ENCODE data around the gene NPC1. TPM values are rescaled to one million over a fixed set of nuclear protein-coding genes. Genes with fewer than 3 reads are reported as not detected.
"Not testable (repeated sequence)": the region's sequence is repeated elsewhere in the genome, so short reads cannot be mapped to it uniquely, and the experiment has no call there.

NPC1 gene
- total RNA-seq, 1 donor from 2014 or later: 44.8 TPM

- Mint-ChIP-seq H3K27me3 (ENCODE audit: unreplicated experiment) (no peaks in the 10 kb centered on the region), H3K4me3 (ENCODE audit: unreplicated experiment) (no peak overlapping the region)
These were observed 87.4 kb downstream of the NPC1 start for GRCh38 chr18:23498877-23499276.

GRCh38 chr18:23498117-23498516, 88.2 kb downstream of the NPC1 start:
- H3K27ac Mint-ChIP-seq (ENCODE audit: unreplicated experiment): no peak overlapping the region
- no peak for TF ChIP-seq CTCF (IDR thresholded peaks at IDR 0.05; ENCODE audit: partially characterized antibody, unreplicated experiment)

More at GRCh38 chr18:23498877-23499276, 87.4 kb downstream of the NPC1 start:
- H3K27ac Mint-ChIP-seq (ENCODE audit: unreplicated experiment): no peak overlapping the region
- peaks cover 2% of the 10 kb centered on the region for H3K9me3 Mint-ChIP-seq (ENCODE audit: unreplicated experiment)
- no peaks in the 10 kb centered on the region for H3K36me3 Mint-ChIP-seq (ENCODE audit: unreplicated experiment)
- peak; percentile 77 for TF ChIP-seq CTCF (IDR thresholded peaks at IDR 0.05; ENCODE audit: partially characterized antibody, unreplicated experiment)
- peaks cover 7% of the 10 kb centered on the region for H3K4me1 Mint-ChIP-seq (ENCODE audit: low read depth, unreplicated experiment)
- peak; percentile 71 for DNase-seq

GRCh38 chr18:23495723-23496440, 90.4 kb downstream of the NPC1 start:
- H3K27me3 Mint-ChIP-seq (ENCODE audit: unreplicated experiment): no peaks in the 10 kb centered on the region
- no peaks in the 10 kb centered on the region for H3K36me3 Mint-ChIP-seq (ENCODE audit: unreplicated experiment)
- H3K4me1 Mint-ChIP-seq (ENCODE audit: low read depth, unreplicated experiment): peaks cover 3% of the 10 kb centered on the region
- no peak overlapping the region for H3K27ac Mint-ChIP-seq (ENCODE audit: unreplicated experiment)
- no peak overlapping the region for H3K4me3 Mint-ChIP-seq (ENCODE audit: unreplicated experiment)
- DNase-seq: no peak
- H3K9me3 Mint-ChIP-seq (ENCODE audit: unreplicated experiment): no peaks in the 10 kb centered on the region
- TF ChIP-seq CTCF (IDR thresholded peaks at IDR 0.05; ENCODE audit: partially characterized antibody, unreplicated experiment): no peak

More at GRCh38 chr18:23498117-23498516, 88.2 kb downstream of the NPC1 start:
- H3K27me3 Mint-ChIP-seq (ENCODE audit: unreplicated experiment): no peaks in the 10 kb centered on the region
- no peaks in the 10 kb centered on the region for H3K36me3 Mint-ChIP-seq (ENCODE audit: unreplicated experiment)
- peaks cover 6% of the 10 kb centered on the region for H3K4me1 Mint-ChIP-seq (ENCODE audit: low read depth, unreplicated experiment)
- no peak for DNase-seq
- no peaks in the 10 kb centered on the region for H3K9me3 Mint-ChIP-seq (ENCODE audit: unreplicated experiment)
- no peak overlapping the region for H3K4me3 Mint-ChIP-seq (ENCODE audit: unreplicated experiment)

GRCh38 chr18:23494992-23495391, 91.3 kb downstream of the NPC1 start:
- H3K36me3 Mint-ChIP-seq (ENCODE audit: unreplicated experiment): no peaks in the 10 kb centered on the region
- no peaks in the 10 kb centered on the region for H3K27me3 Mint-ChIP-seq (ENCODE audit: unreplicated experiment)
- no peaks in the 10 kb centered on the region for H3K9me3 Mint-ChIP-seq (ENCODE audit: unreplicated experiment)
- TF ChIP-seq CTCF (IDR thresholded peaks at IDR 0.05; ENCODE audit: partially characterized antibody, unreplicated experiment): no peak
- peaks cover 3% of the 10 kb centered on the region for H3K4me1 Mint-ChIP-seq (ENCODE audit: low read depth, unreplicated experiment)
- H3K4me3 Mint-ChIP-seq (ENCODE audit: unreplicated experiment): no peak overlapping the region
- DNase-seq: no peak
- H3K27ac Mint-ChIP-seq (ENCODE audit: unreplicated experiment): no peak overlapping the region

GRCh38 chr18:23493654-23494053, 92.7 kb downstream of the NPC1 start:
- H3K36me3 Mint-ChIP-seq (ENCODE audit: unreplicated experiment): no peaks in the 10 kb centered on the region
- no peaks in the 10 kb centered on the region for H3K9me3 Mint-ChIP-seq (ENCODE audit: unreplicated experiment)
- no peaks in the 10 kb centered on the region for H3K27me3 Mint-ChIP-seq (ENCODE audit: unreplicated experiment)
- no peak overlapping the region for H3K27ac Mint-ChIP-seq (ENCODE audit: unreplicated experiment)
- TF ChIP-seq CTCF (IDR thresholded peaks at IDR 0.05; ENCODE audit: partially characterized antibody, unreplicated experiment): no peak
- H3K4me1 Mint-ChIP-seq (ENCODE audit: low read depth, unreplicated experiment): no peaks in the 10 kb centered on the region
- no peak for DNase-seq
- H3K4me3 Mint-ChIP-seq (ENCODE audit: unreplicated experiment): no peak overlapping the region

GRCh38 chr18:23489586-23489985, 96.7 kb downstream of the NPC1 start:
- not testable (repeated sequence) for DNase-seq; H3K27me3 Mint-ChIP-seq (ENCODE audit: unreplicated experiment); H3K4me1 Mint-ChIP-seq (ENCODE audit: low read depth, unreplicated experiment); H3K36me3 Mint-ChIP-seq (ENCODE audit: unreplicated experiment); H3K9me3 Mint-ChIP-seq (ENCODE audit: unreplicated experiment); H3K4me3 Mint-ChIP-seq (ENCODE audit: unreplicated experiment); H3K27ac Mint-ChIP-seq (ENCODE audit: unreplicated experiment)

Measured in glutamatergic neuron (in vitro differentiated cells).